AG20443 (cell line): ENCODE measurements around the gene SLC8A2.
"Not testable (repeated sequence)": the region's sequence is repeated elsewhere in the genome, so short reads cannot be mapped to it uniquely, and the experiment has no call there.

Source experiments
- DNase-seq: peaks from one replicate; pipeline ENCODE4 v3.0.0; 2012; ENCODE audit warnings: low spot score, mixed read lengths

Gene SLC8A2

DNA sequence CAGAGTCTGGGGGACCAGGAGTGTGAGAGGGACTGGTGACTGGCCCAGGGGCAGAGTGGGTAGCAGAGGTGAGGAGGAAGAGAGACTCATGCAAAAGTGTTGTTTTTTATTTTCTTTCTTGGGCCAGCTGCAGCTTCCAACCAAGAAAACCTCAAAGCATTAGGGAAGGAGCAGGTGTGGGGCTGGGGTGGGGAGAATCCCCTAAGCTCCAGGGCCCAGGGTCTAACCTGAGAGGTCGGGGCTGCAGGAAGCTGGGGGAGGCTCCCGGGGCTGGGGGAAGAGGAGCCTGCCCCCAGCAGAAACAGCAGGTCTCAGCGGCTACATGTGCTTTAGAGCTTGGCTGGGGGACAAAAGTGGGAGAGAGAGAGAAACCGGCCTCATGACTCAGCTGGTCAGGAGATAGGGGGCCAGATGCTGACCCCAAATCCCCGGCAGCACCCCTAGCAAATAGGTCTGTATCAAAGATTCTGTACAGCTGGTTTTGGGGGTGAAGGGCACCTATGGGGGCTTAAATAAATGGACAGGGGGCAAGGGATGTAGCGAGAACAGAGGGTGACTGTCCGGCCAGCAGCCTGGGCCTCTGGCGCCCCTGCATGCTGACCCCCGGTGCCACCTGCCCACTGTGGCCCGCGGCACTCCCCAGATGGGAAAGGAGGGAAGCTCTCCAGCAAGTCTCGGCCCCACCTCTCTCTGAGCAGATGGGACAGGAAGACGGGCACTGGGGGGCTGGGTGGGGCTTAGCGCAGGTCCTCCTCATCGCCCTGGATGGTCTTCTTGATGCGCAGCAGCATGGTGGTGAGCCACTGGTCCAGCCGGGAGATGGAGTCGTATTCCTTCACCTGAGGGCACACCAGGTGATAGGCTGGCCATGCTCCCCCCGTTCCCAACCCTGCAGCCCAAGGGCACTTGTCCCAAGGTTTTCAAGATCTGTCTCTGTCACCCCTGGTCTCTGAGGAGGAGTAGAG is 16.1 kb upstream of the SLC8A2 start:
- no peak for DNase-seq

DNA sequence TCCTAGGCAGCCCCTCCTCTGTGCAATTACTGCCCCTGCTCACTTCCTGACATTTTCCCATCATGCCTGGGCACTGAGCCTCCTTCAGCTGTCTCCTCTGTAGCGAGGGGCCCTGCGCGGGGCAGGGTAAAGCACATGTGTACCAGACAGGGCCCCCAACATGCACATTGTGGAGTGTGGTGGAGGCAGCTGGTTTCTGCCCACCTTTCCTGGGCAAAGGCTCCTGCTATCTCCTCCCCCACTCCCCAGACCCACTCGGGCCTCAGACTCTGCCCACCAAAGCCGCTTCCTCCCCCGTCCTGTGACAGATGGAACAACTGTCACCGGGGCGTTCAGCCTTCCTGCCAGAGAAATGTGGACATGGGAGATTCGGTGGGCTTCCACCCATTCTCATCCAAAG is 15.2 kb upstream of the SLC8A2 start:
- no peak for DNase-seq

DNA sequence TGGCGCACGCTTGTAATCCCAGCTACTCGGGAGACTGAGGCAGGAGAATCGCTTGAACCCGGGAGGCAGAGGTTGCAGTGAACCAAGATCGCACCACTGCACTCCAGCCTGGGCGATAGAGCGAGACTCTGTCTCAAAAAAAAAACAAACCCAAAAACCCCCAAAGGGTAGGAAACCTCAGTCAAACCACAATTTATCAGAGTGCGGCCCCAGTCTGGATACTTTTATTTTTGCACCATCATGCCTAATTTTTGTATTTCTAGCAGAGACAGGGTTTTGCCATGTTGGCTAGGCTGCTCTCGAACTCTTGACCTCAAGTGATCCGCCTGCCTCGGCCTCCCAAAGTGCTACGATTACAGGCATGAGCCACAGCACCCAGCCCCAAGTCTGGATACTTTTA is 14.5 kb upstream of the SLC8A2 start:
- DNase-seq = not testable (repeated sequence)

GRCh38 chr19:47485210-47485609 is 13.5 kb upstream of the SLC8A2 start:
- DNase-seq = no peak

GRCh38 chr19:47483800-47484690 is 12.4 kb upstream of the SLC8A2 start, which contains the start of gene KPTN:
TSS of gene KPTN (minus strand) at chr19:47484219. CDS start at chr19:47484160, 59 bp downstream.
- DNase-seq = peak; percentile 98

- DNase-seq = no peak
These were observed 11.5 kb upstream of the SLC8A2 start for GRCh38 chr19:47483200-47483599.

DNA sequence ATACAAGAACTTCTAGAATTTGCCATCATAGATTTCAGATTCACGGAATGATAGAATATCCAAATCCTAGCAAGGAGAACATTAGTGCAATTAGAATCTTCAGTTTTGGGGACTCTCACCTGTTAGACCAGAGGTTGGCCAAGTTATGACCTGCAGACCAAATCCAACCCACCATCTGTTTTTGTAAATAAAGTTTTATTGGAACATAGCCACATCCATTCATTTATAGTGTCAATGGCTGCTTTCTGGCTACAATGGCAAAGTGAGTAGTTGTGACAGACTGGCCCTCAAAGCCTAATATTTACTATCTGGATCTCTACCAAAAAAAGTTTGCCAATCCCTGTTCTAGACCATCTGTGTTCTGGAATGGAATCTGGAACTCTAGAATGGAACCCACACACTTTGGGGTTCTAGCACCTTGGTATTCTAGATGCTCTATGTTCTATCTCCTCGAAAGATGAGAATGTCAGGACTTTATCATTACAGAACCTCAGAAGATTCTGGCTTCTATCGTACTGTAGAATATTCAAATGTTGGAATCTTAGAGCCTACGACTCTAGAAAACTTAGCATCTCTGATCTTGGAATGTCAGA is 9.9 kb upstream of the SLC8A2 start:
- DNase-seq = no peak

DNA sequence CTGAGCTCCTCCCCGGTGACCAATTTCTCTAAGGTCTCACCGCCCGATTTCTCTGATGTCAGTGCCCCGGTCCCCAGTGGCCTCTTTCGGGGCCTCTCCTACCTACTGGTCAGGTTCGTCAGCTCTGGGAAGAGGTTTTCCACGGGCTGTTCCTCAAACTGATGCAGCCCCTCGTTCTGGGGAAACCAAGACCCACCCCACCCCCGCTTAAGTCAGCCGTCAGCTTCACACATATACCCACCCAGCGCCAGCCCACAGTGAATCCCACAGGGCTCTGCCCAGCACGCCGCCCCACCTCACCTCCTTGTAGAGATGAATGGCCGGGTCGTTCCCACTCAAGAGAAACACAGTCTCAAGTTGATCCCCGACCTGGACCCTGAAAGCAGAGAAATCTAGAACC is 9.0 kb upstream of the SLC8A2 start:
- no peak for DNase-seq

DNA sequence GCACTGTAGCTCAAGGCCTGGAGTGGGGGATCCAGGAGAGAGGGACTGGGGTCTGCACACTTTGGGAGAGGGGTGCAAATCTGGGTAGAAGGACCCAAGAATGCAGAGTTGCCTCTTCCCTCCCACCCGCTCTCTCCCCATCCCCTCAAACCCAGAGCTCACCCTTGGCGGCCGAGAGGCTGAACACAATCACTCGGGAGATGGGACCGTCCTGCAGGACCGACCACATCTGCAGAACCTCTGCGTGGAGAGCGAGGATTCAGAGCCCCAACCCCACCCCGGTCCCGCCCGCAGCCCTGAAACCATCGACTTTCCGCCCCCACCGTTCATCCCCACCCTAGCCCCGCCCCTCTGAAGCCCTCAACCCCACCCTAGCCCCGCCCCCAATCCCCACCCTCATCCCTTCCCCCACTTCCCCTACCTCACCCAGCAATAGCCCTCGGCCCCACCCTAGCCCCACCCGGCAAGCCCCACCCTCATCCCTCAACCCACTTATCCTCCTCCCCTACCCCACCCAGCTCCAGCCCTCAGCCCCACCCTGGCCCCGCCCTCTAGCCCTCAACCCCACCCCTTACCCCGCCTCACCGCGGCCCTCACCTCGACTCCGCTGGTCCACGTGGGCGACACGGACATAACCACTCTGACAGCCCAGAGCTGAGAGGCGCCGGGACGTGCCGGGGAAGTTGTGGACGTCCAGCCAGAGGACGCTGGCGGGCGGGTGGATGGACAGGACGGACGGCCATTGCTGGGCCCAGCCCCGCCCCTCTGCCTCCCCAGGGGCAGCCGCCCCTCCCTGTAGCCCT is 8.2 kb upstream of the SLC8A2 start:
- peak; percentile 51 for DNase-seq

- DNase-seq = no peak
These were observed 4.8 kb upstream of the SLC8A2 start for GRCh38 chr19:47476438-47476972.

DNA sequence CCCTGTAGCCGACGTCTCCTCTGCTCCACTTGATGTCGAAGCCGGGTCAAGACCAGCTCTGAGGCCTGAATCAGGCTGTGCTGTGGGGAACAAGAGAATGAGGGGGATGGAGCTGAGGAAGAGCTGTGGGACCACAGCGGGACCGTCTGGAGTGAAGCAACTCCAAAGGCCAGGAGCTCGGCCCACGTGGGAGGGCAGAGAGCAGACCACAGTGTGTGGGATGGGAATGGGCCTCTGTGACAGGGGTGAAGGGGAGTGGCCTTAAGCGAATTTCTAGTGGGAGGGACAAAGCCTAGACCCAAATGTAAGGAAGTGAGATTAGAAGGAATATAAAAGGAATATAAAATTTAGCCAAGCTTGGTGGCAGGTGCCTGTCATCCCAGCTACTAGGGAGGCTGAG is 3.8 kb upstream of the SLC8A2 start:
- no peak for DNase-seq

- DNase-seq = no peak
These were observed 1.6 kb upstream of the SLC8A2 start for GRCh38 chr19:47473336-47473735.

- no peak for DNase-seq
These were observed 336 bp downstream of the SLC8A2 start for GRCh38 chr19:47471381-47471732.

- no peak for DNase-seq
These were observed 1.1 kb downstream of the SLC8A2 start for GRCh38 chr19:47470447-47471195.

- no peak for DNase-seq
These were observed 2.0 kb downstream of the SLC8A2 start for GRCh38 chr19:47469719-47470118.

- DNase-seq = no peak
These were observed 2.4 kb downstream of the SLC8A2 start for GRCh38 chr19:47469363-47469700.

DNA sequence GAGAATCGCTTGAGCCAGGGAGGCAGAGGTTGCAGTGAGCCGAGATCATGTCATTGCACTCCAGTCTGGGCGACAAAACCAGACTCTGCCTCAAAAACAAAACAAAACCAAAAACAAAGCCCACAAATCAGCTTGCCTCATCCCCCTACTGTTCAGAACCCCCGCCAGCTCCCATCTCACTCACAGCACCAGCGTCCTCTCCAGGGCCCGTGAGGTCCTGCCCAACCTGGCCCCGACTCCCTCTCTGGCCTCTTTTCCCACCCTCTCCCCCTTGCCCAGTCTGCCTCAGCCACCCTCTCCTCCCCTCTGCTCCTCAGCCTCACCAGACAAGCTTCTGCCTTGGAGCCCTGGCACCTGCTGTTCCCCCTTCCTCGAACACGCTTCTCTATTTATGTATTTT is 3.8 kb downstream of the SLC8A2 start:
- DNase-seq = no peak

- DNase-seq = no peak
These were observed 5.7 kb downstream of the SLC8A2 start for GRCh38 chr19:47465957-47466356.

GRCh38 chr19:47464675-47465419 is 6.8 kb downstream of the SLC8A2 start:
- no peak for DNase-seq

DNA sequence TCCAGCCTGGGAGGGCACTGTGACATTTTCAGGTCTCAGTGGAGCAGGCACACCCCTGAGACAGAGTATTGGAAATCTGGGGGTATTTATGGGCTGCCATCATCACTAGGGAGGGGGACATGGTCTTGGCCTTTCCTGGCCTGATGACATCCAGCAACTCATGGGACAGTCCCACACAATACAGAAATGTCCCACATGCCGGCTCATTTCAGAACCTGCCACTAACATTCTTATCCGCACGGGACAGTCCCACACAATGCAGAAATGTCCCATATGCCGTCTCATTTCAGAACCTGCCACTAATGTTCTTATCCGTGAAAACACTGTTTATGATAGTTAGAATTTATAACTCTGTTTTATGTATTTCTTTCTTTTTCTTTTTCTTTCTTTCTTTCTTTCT is 9.8 kb downstream of the SLC8A2 start:
- no peak for DNase-seq
